Lung (tissue), 12 donors: ENCODE results near the gene MIOX. TPM values are rescaled to one million over a fixed set of nuclear protein-coding genes. Genes with fewer than 3 reads are reported as not detected.

Experiments used
- ATAC-seq: fragments of 200-7000 bp; cut with Tn5 transposase; one replicate; pipeline ENCODE4 v1.9.1; 2020; ENCODE audit warnings: moderate number of reproducible peaks; ENCODE audit not compliant: insufficient read depth, low FRiP score
- DNase-seq, 3 donors: peaks; one replicate each; pipeline ENCODE4 v3.0.0-alpha.2; 2013 to 2017
- H3K27ac ChIP-seq, 2 donors: one replicate each; pipeline ENCODE4 v1.5.1; 2013; ENCODE audit warnings: mild to moderate bottlenecking in 2 of 2, moderate library complexity in 2 of 2, control low read depth in 1 of 2, inconsistent platforms in 1 of 2, low read depth in 1 of 2, low read length in 1 of 2
- H3K27me3 ChIP-seq, 3 donors: one replicate each; pipeline ENCODE4 v1.5.1; 2013; ENCODE audit warnings: low read length in 2 of 3; ENCODE audit not compliant: control insufficient read depth in 3 of 3, insufficient read depth in 3 of 3
- H3K36me3 ChIP-seq, 4 donors: one replicate each; pipeline ENCODE4 v1.5.1; 2013; ENCODE audit warnings: low read length in 4 of 4, mild to moderate bottlenecking in 1 of 4, moderate library complexity in 1 of 4; ENCODE audit not compliant: control insufficient read depth in 4 of 4, insufficient read depth in 4 of 4
- H3K4me1 ChIP-seq, 5 donors: one replicate each; pipeline ENCODE4 v1.5.1; 2013; ENCODE audit warnings: low read length in 5 of 5, mild to moderate bottlenecking in 2 of 5, moderate library complexity in 1 of 5; ENCODE audit not compliant: control insufficient read depth in 5 of 5, insufficient read depth in 5 of 5
- H3K4me3 ChIP-seq: one replicate; pipeline ENCODE4 v1.5.1; 2013; ENCODE audit warnings: mild to moderate bottlenecking, control low read depth, moderate library complexity
- H3K9ac ChIP-seq, 2 donors: one replicate each; pipeline ENCODE4 v1.5.1; 2013; ENCODE audit warnings: low read length in 2 of 2, control low read depth in 1 of 2; ENCODE audit not compliant: insufficient read depth in 1 of 2
- H3K9me3 ChIP-seq, 4 donors: one replicate each; pipeline ENCODE4 v1.5.1; 2013; ENCODE audit warnings: low read length in 3 of 4, mild to moderate bottlenecking in 1 of 4, moderate library complexity in 1 of 4; ENCODE audit not compliant: control insufficient read depth in 4 of 4, insufficient read depth in 3 of 4
- WGBS, 2 donors: extraction: QIAGEN DNeasy Blood & Tissue Kit; methylation state at CpG; one replicate each; pipeline ENCODE4 v1.1.7; 2013; 5-methylcytosine and 5-hydroxymethylcytosine counted together
- polyA plus RNA-seq, 2 donors: library from polyadenylated mRNA; stranded (reverse); fragments of 200-250 nt; gene quantifications; one replicate each; pipeline ENCODE4 v1.2.1, GENCODE V29; 2013
- total RNA-seq, 2 donors: library from RNA; depleted of rRNA in 1 of 2; stranded (reverse); fragments of >200 nt in 1 of 2; gene quantifications; one replicate each; pipeline ENCODE4 v1.2.1, GENCODE V29; 2014 to 2021
- TF ChIP-seq, protein P1 (sequence below): IDR thresholded peaks from 2 replicates; pipeline ENCODE4 v1.5.1; 2012; ENCODE audit warnings: mild to moderate bottlenecking; ENCODE audit errors: control extremely low read depth, extremely low read depth
- donor health status: control.
- donor health status: control.
- donor health status: Bipolar disorder and iron deficiency.
- donor health status: healthy.
- donor health status: DM: yes; HTN: yes; CAD: no.

MIOX gene
- total and polyA plus RNA-seq, 4 donors, result 0.08 TPM; not detected in 3

DNA sequence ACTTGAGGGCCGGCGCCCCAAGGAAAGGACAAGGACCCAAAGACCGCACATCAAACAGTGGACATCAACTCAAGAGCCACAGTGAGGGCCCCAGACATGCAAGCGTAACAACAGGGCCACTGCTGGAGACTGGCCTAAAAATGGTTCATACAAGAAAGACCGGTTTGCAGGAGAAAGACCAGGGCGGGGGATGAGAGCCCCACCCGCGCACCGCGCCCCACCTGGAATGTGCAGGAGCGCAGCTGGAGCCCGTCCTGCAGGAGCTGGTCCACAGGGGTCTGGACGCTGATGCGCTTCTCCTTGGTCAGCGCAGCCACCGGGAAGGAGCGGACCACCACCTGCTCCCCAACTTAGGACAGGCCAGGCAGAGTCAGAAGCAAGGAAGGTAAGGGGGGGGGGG lies 25.7 kb upstream of the MIOX start:
- Histone ChIP-seq H3K9ac (no peak overlapping the region), H3K9me3 (no peaks in the 10 kb centered on the region), H3K4me3 (no peak overlapping the region), H3K36me3 (peaks cover 14 to 97% (median 42%) of the 10 kb centered on the region in 4 donors), H3K27me3 (no peaks in the 10 kb centered on the region), H3K4me1 (peaks cover 0 to 8% (median 0%) of the 10 kb centered on the region in 5 donors), H3K27ac (no peak overlapping the region)
- DNase-seq (peak in 2 of 3 donors; percentile 52), ATAC-seq (peak; percentile 7)
- TF ChIP-seq, protein P1, sequence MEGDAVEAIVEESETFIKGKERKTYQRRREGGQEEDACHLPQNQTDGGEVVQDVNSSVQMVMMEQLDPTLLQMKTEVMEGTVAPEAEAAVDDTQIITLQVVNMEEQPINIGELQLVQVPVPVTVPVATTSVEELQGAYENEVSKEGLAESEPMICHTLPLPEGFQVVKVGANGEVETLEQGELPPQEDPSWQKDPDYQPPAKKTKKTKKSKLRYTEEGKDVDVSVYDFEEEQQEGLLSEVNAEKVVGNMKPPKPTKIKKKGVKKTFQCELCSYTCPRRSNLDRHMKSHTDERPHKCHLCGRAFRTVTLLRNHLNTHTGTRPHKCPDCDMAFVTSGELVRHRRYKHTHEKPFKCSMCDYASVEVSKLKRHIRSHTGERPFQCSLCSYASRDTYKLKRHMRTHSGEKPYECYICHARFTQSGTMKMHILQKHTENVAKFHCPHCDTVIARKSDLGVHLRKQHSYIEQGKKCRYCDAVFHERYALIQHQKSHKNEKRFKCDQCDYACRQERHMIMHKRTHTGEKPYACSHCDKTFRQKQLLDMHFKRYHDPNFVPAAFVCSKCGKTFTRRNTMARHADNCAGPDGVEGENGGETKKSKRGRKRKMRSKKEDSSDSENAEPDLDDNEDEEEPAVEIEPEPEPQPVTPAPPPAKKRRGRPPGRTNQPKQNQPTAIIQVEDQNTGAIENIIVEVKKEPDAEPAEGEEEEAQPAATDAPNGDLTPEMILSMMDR, result no peak
- WGBS, 2 donors, result 78 to 94% methylated on average over 17 of the region's 17 CpGs

DNA sequence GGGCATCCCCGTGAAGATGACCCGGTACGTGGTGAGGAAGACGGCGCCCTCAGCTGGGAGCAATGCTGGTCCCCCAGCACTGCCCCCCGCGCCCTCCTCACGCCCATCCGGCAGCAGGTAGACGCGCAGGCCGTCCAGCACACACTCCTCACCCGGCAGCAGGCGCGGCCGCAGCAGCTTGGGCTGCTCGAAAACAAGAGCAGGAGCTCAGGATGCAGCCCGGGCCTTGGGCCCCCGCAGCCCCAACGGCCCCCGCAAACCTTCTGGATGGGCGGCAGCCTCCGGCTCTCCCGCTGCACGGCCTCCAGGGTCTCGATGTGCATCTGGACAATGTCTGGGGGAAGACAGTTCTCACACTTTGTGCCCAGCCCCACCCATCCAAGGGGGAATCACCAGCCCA lies 25.1 kb upstream of the MIOX start:
- TF ChIP-seq, protein P1, result no peak
- ATAC-seq (no peak), DNase-seq (no peak)
- Histone ChIP-seq H3K4me1 (peaks cover 0 to 8% (median 0%) of the 10 kb centered on the region in 5 donors), H3K36me3 (peaks cover 15 to 97% (median 43%) of the 10 kb centered on the region in 4 donors), H3K27ac (no peak overlapping the region), H3K4me3 (no peak overlapping the region), H3K27me3 (no peaks in the 10 kb centered on the region), H3K9ac (no peak overlapping the region), H3K9me3 (no peaks in the 10 kb centered on the region)
- 96 to 97% methylated on average over 26 of the region's 26 CpGs for WGBS, 2 donors

DNA sequence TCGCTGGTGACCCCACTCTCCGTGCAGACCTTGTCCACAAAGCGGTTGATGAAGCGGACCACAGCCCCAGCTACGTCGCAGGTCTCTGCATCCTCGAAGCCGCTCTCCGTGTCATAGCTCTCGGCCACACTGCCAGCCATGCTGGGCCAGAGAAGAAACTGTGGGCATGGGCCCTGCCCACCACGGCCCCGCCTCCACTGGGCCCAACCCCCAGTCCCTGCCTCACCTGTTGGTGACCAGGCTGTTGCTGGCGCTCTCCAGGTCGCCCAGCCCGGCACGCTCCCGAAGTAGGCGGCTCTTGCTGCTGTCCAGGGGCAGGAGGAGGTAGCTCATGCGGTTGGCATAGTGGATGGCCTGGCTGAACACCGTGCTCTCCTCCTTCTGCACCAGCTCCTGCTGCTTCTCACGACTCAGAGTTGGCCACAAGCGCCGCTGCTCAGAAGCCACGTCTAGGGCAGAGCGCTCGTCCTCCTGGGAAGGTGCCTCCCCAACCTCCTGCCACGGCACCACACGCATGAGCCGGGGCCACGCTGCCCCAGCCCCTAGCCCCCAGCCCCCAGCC lies 24.6 kb upstream of the MIOX start:
- Histone ChIP-seq H3K9ac (no peak overlapping the region), H3K36me3 (peaks cover 20 to 97% (median 43%) of the 10 kb centered on the region in 4 donors), H3K4me3 (no peak overlapping the region), H3K4me1 (peaks cover 0 to 8% (median 0%) of the 10 kb centered on the region in 5 donors), H3K9me3 (no peaks in the 10 kb centered on the region), H3K27ac (no peak overlapping the region), H3K27me3 (no peaks in the 10 kb centered on the region)
- 96 to 98% methylated on average over 30 of the region's 30 CpGs for WGBS, 2 donors
- TF ChIP-seq, protein P1, result no peak
- ATAC-seq, result no peak
- DNase-seq, result no peak
